NCI-H524 treated with DMSO at 0.1 percent for 48 hours (cell line): Measurements from ENCODE around the gene SMCHD1.
"Not testable (repeated sequence)": the region's sequence is repeated elsewhere in the genome, so short reads cannot be mapped to it uniquely, and the experiment has no call there.

Experiments used
- DNase-seq: peaks from one replicate; lab custom pipeline; 2025; lab: John Stamatoyannopoulos, UW

SMCHD1 gene

GRCh38 chr18:2657788-2658458 lies 2.4 kb downstream of the SMCHD1 start:
- no peak for DNase-seq

- not testable (repeated sequence) for DNase-seq
These were observed 5.3 kb downstream of the SMCHD1 start for GRCh38 chr18:2660849-2661248.

GRCh38 chr18:2662288-2662687 lies 6.8 kb downstream of the SMCHD1 start:
- DNase-seq: not testable (repeated sequence)

DNA sequence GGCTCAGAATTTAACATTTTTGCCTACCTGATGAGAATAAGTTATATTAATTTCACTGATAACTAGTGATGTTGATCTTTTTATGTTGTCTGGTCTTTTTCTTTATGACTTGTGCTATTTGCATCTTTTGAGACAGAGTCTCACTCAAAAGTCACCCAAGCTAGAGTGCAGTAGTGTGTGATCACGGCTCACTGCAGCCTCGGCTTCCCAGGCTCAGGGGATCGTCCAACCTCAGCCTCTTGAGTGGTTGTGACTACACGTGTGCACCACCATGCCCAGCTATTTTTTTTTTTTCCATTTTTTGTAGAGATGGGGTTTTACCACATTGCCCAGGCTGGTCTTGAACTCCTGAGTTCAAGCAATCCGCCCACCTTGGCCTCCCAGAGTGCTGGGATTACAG lies 7.5 kb downstream of the SMCHD1 start:
- DNase-seq: no peak

GRCh38 chr18:2672410-2672809 lies 16.9 kb downstream of the SMCHD1 start:
- no peak for DNase-seq

DNA sequence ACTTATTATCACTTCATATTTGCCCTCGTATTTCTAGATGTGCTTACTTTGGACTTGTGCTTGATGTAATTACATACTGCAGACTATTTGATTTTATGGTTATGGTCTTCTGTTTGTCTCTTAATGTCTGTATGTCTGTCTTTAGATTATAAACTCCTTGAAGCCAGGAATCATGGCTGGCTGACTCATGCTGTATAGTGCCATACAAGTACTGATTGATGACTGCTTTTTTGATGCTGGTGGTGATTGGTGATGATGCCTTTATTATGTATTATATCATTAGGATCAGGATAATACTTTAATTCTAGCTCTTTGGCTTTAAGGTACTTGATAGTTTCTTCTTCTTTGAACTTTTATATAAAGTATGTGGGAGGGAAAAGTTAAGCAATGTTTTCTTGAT lies 17.3 kb downstream of the SMCHD1 start:
- no peak for DNase-seq

DNA sequence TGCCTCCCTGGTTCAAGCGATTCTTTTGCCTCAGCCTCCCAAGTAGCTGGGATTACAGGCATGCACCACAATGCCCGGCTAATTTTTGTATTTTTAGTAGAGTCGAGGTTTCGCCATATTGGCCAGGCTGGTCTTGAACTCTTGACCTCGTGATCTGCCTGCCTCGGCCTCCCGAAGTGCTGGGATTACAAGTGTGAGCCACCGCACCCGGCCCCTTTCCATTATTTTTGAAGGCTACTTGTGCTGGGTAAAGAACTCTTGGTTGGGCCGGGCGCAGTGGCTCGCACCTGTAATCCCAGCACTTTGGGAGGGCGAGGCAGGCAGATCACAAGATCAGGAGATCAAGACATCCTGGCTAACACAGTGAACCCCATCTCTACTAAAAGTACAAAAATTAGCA lies 23.4 kb downstream of the SMCHD1 start:
- DNase-seq: not testable (repeated sequence)

GRCh38 chr18:2680216-2680792 lies 24.8 kb downstream of the SMCHD1 start:
- no peak for DNase-seq

DNA sequence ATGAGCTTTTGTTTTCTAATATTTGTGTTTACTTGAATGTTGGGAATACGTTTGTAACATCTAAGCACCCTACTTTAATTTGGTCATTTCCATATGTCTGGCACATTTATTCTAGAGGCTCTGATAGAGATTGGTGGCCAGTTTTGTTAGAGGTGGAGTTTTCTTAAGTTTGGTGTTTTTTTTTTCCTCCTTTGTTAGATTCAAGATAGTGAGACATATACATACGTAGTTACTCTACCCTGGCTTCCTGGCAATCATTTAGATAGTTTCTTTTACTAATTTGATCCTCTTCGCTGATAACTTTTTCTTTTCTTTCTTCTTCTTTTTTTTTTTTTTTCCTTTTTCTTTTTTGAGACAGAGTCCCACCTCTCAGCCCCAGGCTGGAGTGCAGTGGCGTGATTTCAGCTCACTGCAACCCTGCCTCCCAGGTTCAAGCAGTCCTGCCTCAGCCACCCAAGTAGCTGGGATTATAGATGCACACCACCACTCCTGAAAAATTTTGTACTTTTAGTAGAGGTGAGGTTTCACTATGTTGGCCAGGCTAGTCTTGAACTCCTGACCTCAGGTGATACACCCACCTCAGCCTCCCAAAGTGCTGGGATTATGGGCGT lies 26.6 kb downstream of the SMCHD1 start:
- no peak for DNase-seq

GRCh38 chr18:2683055-2683454 lies 27.5 kb downstream of the SMCHD1 start:
- no peak for DNase-seq

GRCh38 chr18:2686349-2686968 lies 30.9 kb downstream of the SMCHD1 start:
- no peak for DNase-seq

GRCh38 chr18:2687390-2688001 lies 32.0 kb downstream of the SMCHD1 start:
- DNase-seq: no peak

GRCh38 chr18:2692508-2692907 lies 37.0 kb downstream of the SMCHD1 start:
- DNase-seq: no peak

DNA sequence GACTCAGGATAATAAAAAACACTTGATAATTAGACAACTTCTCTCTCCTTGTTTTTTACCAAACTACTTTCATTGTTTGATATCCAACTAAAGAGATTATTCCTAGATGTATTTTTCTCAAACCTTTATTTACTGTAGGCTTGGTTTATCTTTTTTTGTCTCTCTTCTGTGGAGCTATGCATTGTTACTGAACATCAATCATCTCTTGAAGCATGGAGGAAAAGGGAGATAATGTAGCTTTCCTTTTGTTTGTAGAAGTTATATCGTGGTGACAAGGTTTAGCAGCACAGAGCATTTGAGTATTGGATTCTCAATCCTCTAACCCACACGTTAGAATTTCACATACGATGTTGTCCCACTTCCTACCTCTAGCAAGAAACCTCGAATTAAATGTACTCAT lies 41.7 kb downstream of the SMCHD1 start:
- no peak for DNase-seq

DNA sequence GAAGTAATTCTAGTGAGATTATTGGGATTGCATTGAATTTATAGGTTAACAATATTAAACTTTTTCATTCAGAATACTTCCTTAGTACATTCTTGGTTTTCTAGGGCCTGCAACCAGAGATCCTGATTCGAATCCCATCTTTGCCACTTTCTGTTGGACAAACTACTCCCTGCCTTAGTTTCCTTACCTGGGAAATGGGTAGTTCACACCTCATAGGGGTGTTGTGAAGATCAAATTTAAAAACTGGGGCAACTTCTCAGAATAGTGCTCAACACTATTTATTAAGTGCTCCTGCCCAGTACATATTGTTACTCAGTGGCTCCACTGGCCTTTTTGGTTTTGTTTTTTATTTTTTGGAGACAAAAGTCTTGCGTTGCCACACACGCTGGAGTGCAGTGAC lies 43.5 kb downstream of the SMCHD1 start:
- no peak for DNase-seq

DNA sequence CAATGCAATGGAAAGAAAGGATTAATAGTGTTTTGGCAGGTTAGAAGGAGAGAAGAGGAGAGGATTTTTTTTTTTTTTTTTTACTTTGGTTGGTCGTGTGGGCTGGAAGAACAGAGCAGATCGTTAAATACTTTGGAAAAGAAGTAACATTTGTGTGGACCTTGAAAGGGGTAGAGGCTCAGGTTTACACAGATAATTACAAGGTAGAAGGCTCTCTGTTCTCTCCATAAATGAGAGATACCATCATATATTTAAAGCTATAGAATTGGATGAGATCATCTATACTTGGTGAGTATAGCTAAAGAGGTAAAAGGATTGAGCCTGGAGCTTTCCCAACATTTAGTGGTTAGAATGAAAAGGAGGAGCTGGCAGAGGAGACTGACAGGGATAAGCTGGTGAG lies 49.0 kb downstream of the SMCHD1 start:
- DNase-seq: no peak

- no peak for DNase-seq
These were observed 51.4 kb downstream of the SMCHD1 start for GRCh38 chr18:2706903-2707302.

DNA sequence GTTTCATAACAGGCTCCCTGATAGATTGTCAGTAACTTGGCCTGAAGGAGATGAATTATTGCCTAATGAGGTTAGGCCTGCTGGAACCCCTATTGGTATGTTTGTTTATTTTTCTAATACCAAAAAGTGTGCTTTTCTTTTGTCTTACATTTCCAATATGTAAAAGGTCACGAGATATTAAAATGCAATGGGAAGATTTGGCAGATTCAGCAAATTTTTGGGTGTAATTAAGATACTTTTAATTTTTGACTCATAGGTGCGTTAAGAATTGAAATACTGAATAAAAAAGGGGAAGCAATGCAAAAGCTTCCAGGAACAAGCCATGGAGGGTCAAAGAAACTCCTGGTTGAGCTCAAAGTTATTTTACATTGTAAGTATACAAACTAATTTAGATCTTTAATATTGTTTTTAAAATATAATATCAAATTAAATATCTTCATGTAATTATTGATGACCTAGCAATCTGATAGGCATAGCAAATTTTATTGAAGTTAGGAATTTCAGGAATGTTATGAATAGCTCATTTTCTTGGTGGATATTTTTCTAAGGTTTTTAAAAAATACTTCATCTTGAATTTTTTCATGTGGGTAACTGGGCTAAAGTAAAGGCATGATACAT lies 52.1 kb downstream of the SMCHD1 start:
- no peak for DNase-seq

DNA sequence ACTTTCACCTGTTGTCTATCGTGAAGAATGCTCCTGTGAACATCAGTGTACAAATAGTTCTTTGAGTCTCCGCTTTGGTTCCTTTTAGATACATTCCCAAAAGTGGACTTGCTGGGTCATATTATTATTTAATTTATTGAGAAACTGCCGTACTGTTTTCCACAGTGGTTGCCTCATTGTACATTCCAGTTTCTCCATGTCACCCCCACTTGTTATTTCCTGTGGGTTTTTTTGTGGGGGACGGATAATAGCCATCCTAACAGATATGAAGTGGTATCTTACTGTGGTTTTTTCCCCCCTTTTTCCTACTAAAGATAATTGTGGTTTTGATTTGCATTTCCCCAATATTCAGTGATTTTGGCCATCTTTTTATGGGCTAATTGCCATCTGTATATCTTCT lies 53.8 kb downstream of the SMCHD1 start:
- DNase-seq: no peak

DNA sequence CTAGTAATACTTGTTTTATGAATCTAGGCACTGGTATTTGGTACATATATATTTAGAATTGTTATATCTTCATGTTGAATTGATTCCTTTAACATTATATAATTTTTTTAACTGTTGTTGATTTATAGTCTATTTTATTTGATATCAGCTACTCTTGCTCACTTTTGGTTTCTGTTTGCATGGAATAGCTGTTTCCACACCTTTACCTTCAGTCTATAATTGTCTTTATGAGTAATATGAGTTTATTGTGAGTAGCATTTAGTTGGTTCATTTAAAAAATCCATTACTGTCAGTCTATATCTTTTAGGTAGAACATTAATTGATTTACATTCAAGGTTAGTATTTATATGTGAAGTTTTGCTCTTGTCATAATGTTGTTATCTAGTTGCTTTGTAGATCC lies 58.6 kb downstream of the SMCHD1 start:
- DNase-seq: no peak

DNA sequence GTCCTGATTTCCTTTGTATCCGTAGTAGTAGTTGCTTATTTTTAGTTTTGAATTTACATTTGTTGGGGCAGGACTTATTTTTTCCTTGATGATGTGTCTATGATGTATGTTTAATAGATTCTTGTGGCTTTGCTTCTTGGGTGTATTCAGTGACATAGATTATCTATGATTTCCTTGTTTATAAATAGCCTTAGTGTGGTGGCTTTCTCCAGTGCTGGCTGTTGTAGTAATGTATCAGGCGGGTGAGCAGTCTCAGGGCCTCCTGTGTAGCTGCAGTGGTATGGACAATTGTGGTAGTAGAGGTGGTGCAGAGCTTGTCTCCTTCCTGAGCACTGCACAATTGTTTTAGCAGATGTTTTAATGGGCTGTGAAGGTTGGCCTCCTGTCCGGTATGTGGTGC lies 60.5 kb downstream of the SMCHD1 start:
- no peak for DNase-seq
